Retinal pigment epithelial cell (primary cell): ENCODE results near the gene C1QTNF9.
A peak's percentile ranks its signal among the peaks of the same experiment; 100 is the strongest.
"Not testable (repeated sequence)": the region's sequence is repeated elsewhere in the genome, so short reads cannot be mapped to it uniquely, and the experiment has no call there.

Experiments used
- DNase-seq: peaks from one replicate; pipeline ENCODE4 v3.0.0-alpha.2; 2010; ENCODE audit warnings: low read depth
- H3K4me3 ChIP-seq: 2 replicates; pipeline ENCODE4 v1.5.1; 2011; ENCODE audit warnings: mild to moderate bottlenecking, low read length, control low read depth, moderate library complexity
- CTCF ChIP-seq: conservative IDR thresholded peaks from 2 replicates; pipeline ENCODE4 v1.5.1; 2011; ENCODE audit warnings: low read depth, low read length, control low read depth, inconsistent platforms

C1QTNF9 gene

GRCh38 chr13:24309300-24309699 is at the start of gene C1QTNF9:
TSS of gene C1QTNF9 (plus strand) at chr13:24309580. CDS start at chr13:24316004, 6,424 bp downstream.
- not testable (repeated sequence) for DNase-seq, H3K4me3 ChIP-seq

- no peak overlapping the region for H3K4me3 ChIP-seq
- no peak for TF ChIP-seq CTCF
- no peak for DNase-seq
Observed at GRCh38 chr13:24261566-24261965, 47.8 kb upstream of the C1QTNF9 start.

GRCh38 chr13:24263632-24264031 is 45.7 kb upstream of the C1QTNF9 start:
- no peak for TF ChIP-seq CTCF
- peak; percentile 21 for DNase-seq
- H3K4me3 ChIP-seq, result no peak overlapping the region

GRCh38 chr13:24264976-24265375 is 44.4 kb upstream of the C1QTNF9 start:
- no peak overlapping the region for H3K4me3 ChIP-seq
- no peak for TF ChIP-seq CTCF
- no peak for DNase-seq

GRCh38 chr13:24265453-24265852 is 43.9 kb upstream of the C1QTNF9 start:
- no peak for TF ChIP-seq CTCF
- no peak overlapping the region for H3K4me3 ChIP-seq
- DNase-seq, result no peak

GRCh38 chr13:24267274-24267673 is 42.1 kb upstream of the C1QTNF9 start:
- TF ChIP-seq CTCF, result no peak
- H3K4me3 ChIP-seq, result no peak overlapping the region
- no peak for DNase-seq

- H3K4me3 ChIP-seq, result no peak overlapping the region
- DNase-seq, result no peak
- no peak for TF ChIP-seq CTCF
Observed at GRCh38 chr13:24267801-24268200, 41.6 kb upstream of the C1QTNF9 start.

GRCh38 chr13:24269821-24270220 is 39.6 kb upstream of the C1QTNF9 start:
- DNase-seq, result peak; percentile 37
- no peak overlapping the region for H3K4me3 ChIP-seq
- no peak for TF ChIP-seq CTCF
